HG03565 (cell line): ENCODE results near the gene INTS12.
"Not testable (repeated sequence)": the region's sequence is repeated elsewhere in the genome, so short reads cannot be mapped to it uniquely, and the experiment has no call there.

Source experiments
- ATAC-seq: cut with Tn5 transposase; IDR thresholded peaks from one replicate; pipeline ENCODE4 v1.9.1; 2021; ENCODE audit warnings: mild to moderate bottlenecking, moderate library complexity; ENCODE audit not compliant: unreplicated experiment

The INTS12 gene, protein sequence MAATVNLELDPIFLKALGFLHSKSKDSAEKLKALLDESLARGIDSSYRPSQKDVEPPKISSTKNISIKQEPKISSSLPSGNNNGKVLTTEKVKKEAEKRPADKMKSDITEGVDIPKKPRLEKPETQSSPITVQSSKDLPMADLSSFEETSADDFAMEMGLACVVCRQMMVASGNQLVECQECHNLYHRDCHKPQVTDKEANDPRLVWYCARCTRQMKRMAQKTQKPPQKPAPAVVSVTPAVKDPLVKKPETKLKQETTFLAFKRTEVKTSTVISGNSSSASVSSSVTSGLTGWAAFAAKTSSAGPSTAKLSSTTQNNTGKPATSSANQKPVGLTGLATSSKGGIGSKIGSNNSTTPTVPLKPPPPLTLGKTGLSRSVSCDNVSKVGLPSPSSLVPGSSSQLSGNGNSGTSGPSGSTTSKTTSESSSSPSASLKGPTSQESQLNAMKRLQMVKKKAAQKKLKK

DNA sequence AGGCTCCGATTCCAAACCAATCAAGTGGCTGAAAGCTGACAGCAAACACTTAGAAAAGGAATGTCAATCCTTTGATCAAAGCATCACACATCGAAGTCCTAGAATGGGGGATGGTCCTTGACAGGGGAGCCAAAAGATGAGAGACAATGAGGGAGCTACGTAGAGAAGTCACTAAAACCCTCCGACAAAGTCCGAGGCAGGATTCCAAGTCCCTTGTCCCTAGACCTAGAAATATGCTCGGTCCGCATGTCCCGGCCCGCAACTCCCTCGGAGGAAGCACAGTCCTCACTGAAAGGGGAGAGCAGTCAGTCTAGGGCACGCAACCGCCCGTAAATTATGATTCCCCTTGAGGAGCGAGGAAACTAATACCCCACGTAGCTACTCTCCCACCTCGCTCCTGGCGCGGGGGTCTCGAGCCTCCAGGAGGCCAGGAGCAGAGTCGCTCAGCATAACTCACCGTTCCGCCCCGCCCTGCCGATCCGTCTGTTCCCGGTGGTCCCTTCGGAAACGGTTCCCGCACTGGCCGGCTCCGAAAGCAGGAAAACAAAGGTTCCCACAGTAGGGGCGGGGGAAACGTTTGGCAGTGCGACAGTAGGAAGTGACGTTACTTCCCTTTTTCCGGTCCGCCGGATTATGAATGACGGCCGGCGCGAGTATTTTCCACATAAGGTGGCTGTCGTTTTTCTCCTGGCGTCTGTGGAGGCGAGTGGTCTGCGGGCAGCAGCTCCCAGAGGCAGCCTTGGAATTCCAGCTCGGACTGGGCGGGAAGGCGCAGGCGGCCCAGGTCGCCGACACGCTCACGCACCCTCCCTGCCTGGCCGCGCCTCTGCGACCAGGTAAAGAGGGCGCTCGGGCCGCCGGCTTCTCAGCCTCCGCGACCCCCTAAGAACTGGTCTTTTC, at the start of gene INTS12, which contains the start of gene GSTCD:
INTS12 (minus strand) TSS at position 509 of the 900 bp plus-strand sequence. CDS start 8,684 bp downstream, outside the sequence.
GSTCD (plus strand) TSS at position 604 of the 900 bp plus-strand sequence. CDS start 8,830 bp downstream, outside the sequence.
- peak; percentile 66 for ATAC-seq

DNA sequence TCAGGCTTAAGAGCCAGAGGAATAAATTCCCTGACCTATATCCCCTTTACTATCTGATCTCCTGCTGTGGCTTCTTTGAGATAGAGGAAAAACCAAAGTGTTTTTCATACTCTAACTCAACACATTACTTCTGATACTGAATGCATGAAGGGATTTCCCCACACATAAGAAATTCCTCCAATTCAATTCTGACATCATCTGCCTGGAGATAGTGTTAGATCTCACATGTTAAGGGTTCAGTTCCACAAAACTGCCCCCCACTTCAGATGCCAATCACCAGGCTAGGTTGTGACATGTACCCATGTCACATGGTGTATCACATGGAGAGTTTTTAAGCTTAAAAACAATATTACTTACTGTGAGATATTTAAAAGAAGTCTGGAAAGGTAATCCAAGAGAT, 46.9 kb upstream of the INTS12 start:
- ATAC-seq: no peak

DNA sequence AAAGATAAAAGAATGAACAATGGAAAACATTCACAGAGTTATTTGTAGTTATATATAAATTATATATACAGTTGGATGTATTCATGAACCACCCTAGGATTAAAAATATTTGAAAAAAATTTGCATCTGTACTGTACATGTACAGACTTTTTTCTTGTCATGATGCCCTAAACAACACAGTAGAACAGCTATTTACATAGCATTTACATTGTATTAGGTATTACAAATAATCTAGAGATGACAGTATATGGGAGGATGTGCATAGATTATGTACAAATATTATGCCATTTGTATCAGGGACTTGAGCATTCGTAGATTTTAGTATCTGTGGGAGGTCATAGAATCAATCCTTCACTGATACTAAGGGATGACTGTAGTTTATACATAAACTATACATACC, 44.9 kb upstream of the INTS12 start:
- ATAC-seq: no peak

DNA sequence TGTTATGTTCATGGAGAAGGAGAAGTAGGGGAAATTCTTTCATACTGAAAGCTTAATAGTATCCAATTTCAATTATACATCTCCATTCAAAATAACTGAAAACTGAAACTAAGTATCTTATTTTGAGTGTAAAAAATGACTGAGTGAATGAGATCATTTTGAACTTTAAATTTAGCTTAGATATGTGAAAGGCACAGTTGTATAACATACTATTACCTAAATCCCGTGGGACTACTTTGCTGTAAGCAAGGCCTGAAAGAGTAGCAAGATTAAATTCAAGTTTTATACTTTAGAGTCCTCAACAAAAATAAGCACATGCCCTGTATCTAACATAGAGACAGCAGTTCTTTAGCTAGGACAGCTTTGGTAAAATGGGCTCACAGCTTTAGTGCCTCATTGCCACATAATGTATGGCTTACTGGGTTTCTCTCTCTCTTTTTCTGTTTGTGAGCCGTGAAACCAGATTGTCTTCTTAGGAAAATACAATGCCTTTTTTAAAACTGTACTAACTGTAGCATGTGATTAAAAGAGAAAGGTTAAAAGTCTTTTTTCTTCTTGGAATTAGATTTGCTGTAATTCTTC, 43.3 kb upstream of the INTS12 start:
- no peak for ATAC-seq

DNA sequence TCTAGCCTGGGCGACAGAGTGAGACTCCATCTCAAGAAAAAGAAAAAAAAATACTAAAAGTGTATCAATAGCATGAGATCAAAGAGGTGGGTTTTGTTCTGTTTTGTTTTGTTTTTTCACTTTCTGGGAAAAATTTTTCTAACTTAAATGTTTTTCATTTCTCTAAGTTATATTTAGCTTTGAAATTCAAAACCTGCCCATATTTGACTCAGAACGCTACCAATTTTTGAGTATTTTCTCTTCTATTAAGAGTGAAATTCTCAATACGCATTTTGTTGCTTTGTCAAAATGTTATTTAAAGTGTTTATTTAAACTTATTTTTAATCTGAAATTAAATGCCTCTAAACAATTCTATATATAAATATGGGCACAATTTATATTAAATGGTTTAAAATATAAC, 39.7 kb upstream of the INTS12 start:
- ATAC-seq: no peak

DNA sequence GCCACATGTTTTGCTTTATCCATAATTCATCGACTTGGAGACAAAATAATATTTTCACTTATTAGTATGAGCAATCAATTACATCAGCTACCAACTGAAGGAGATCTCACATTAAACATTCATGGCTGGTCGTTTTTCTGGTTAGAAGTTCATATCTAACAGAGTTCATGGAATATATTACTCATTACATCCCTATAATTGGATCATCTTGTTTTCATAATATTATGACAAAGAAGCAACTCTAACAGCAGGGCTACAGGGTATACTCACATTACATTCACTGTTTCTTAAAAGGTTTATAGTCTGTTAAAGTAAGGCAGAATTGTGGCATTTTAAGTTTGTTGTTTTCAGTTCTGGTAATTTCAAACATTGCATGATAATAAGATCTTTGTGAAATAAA, 33.1 kb upstream of the INTS12 start:
- ATAC-seq: no peak

DNA sequence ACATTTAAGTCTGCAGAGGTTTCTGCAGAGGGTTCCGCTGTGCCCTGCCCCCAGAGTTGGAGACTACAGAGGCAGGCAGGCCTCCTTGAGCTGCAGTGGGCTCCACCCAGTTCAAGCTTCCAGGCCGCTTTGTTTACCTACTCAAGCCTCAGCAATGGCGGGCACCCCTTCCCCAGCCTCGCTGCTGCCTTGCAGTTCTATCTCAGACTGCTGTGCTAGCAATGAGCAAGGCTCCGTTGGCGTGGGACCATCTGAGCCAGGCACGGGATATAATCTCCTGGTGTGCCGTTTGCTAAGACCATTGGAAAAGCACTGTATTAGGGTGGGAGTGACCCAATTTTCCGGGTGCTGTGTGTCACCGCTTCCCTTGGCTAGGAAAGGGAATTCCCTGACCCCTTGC, 26.7 kb upstream of the INTS12 start:
- not testable (repeated sequence) for ATAC-seq

DNA sequence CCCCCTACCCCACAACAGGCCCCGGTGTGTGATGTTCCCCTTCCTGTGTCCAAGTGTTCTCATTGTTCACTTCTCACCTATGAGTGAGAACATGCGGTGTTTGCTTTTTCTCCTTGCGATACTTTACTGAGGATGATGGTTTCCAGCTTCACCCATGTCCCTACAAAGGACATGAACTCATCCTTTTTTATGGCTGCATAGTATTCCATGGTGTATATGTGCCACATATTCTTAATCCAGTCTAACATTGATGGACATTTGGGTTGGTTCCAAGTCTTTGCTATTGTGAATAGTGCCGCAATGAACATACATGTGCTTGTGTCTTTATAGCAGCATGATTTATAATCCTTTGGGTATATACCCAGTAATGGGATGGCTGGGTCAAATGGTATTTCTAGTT, 21.4 kb upstream of the INTS12 start:
- not testable (repeated sequence) for ATAC-seq

DNA sequence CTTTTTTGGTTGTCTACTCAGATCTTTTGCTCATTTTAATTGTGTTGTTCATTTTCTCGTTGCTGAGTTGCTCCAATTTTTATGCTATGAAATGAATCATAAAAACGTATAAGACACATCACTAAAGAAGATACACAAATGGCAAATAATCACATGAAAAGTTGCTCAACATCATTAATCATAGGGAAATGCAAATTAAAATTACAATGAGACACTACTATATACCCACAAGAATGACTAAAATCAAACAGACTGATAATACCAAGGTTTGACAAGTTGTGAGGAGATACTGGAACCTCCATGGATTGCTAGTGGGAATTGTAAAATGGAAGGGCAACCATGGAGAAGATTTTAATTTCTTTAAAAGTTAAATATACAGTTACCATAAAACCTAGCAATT, 17.1 kb upstream of the INTS12 start:
- ATAC-seq: no peak

DNA sequence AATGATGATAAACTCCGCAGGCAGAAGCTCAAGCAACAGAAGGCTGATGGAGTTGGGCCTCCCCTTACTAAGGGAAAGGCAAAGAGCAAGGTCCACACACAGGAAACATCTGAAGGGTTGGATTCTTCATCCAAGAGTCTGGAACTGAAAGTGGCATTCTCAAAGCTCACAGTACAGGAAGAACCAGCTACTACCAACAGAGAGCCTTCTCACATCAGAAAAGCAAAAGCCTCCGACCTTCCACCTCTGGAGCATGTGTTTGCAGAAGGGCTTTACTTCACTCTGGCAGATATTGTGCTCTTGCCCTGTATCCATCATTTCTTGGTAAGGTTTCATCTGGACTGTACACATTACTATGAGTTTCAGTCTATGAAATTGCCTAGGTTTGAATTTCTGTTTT, 10.7 kb upstream of the INTS12 start:
- ATAC-seq: no peak

DNA sequence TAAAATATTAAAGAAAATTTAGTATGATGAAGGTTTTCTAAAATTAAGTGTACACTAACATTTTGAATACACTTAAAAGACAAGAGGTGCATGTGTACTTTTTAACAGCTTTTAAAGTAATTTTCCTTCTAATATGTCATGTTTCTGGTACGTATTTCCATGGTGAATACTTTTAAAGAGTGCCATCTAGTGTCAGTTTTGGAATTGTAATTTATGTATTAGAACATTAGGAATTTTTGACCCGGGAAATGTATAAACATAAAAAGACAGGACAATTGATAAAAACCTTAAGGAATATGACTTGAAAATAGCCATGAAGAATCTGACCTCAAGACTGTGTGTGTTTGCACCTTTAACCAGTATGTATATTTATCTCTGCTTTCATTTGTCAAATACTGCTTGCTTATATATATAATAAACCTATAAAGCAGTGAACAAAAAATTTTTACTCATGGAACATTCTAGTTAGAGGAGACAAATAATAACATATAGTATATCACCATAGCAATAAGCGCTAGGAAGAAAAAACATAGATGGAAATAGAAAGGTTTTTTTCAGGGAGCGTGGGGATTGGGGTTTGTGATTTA, 7.3 kb upstream of the INTS12 start:
- ATAC-seq: no peak

DNA sequence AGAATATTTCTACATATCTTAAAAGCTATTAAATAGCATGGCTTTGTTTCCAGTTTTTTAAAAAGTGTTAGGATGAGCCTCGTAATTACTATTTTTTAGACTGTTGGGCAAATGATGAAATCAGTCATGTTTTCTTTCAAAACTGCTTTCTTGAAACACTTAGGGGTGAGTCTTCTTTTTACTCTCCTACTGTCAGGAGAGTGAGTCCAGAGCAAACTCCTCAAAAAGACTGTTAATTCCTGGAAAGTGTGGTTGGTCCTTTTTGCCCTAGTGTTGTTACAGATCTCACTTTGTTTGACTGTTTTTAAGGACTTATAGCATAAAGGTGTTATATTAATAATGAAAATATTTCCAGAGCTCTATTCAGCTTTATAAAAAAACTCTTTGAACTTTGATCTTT, 6.4 kb upstream of the INTS12 start:
- no peak for ATAC-seq

DNA sequence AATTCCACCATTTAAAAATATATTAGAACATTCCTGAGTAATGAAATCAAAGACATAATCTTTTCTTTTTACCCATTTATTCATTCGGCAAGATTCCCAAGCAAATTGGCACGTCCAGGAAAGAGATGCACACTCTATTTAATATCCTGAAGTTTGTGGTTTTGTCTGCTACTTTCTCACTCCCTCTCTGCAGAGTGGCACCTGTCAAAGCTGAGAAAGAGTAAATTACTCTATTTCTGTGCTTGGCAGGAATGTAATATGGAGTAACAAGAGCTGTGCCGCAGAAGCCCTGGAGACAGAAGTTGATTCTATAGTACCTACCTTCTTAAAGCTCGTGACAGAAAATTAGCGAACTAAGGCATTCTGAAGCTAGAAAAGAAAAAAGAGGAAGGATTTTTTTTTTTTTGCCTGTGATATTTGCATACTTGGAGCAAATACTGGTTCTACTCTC, 5.6 kb upstream of the INTS12 start:
- ATAC-seq: peak; percentile 58

DNA sequence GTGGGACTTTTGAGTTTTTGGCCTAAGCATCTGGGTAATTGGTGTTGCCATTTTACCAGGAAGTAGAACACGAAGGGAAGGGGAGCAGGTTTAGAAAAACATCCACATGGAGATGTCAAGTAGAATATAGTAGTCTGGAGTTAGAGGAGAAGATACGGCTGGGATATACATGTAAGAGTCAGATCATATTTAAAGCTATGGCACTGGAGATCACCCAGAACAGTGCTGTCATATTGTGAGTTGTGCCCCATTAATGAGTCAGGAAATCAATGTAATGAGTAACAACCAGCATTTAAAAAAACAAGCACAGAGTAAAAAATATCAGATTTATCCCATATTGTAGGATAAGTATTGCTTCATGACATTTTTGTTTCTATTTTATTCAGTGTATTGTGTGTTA, 4.3 kb upstream of the INTS12 start:
- ATAC-seq: no peak

DNA sequence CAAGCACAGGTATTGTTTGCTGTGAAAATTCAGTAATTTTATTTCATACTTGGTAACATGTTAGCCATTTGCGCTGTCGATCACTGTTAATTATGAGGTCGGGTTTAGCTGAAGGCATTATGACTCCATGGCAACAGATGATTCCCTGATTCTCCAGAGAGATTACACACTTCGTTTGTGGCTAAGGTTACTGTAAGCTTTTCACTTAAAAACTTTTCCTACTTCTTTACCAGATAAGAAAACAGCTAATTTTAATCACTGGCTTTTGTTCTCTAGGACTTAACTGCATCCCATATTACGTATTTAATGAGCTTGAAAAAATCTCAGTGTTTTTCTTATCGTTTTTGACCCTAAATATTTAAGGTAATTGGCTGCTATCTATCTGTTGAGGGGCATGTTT, 2.2 kb upstream of the INTS12 start:
- ATAC-seq: no peak

DNA sequence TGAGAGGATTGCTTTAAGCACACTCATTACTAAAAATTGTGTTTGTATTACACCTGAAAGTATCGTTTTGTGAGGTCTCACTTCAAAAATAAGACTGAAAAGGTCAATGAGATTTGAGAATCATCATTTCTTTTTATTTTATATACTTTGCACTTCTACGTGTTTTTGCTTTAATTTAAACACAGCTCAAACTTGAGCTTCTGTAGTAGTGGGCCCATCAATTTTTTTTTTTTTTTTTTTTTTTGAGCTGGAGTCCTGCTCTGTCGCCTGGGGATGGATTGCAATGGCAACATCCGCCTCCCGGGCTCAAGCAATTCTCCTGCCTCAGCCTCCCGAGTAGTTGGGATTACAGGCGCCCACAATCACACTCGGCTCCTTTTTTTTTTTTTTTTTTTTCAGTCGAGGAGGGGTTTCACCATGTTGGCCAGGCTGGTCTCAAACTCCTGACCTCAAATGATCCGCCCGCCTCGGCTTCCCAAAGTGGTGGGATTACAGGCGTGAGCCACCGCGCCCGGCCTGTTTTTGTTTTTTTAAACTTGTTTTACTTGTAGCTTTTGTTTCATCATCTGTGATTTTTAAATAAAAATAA, 1.6 kb upstream of the INTS12 start:
- no peak for ATAC-seq

DNA sequence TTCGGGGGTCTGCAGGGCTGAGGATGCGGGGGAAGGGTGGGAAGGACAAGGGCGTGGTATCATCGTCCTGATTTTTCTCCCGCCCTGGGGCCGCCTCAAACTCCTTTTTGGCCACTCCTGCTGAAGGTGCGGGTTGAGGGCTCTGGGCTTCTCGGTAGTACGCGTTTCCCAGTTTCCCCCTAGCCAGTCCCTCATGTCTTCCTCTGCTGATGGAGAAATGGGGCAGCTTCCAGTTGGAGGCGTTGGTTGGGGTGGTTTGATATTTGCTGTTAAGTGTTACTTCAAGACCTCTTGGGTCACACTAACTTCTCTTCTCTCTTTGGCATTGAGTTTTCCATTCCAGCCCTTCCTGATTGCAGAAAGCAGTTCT, 577 bp upstream of the INTS12 start:
- peak; percentile 13 for ATAC-seq

DNA sequence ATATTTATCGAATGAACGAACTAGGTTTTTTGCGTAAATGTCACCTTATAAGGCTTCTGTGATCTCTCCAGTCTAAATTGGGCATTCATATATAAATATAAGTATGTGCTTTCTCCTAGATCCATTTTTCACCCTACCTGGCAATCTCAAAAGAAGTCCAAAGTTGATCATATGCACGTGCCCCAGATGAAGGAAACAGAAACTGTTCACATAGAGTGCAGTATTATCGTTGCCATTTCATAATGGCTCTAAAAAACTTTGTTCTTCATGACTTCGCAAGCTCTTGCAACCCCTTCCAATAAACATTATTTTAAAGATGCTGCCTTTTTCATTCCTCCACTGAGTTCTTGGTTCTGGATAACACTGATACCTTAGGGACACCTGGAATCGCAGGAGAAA, 708 bp downstream of the INTS12 start:
- ATAC-seq: no peak

DNA sequence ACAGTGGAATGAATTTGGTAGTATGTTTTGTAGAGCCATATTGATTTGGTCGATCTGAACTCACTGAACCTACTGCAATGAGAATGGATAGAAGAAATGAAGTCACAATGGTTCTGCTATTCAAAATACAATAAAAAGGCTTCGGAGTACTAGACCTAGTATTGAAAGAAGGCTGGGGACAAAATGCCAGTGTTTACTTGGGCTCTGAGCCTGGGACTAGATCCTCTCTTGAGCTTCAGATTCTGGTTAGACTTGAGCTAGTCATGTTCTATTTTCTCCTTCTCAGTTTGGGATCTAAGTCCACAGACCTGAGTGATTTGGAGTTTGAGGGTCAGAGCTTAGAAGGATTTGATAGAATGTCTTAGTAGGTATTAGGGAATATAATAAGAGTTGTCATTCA, 9.9 kb downstream of the INTS12 start:
- no peak for ATAC-seq

DNA sequence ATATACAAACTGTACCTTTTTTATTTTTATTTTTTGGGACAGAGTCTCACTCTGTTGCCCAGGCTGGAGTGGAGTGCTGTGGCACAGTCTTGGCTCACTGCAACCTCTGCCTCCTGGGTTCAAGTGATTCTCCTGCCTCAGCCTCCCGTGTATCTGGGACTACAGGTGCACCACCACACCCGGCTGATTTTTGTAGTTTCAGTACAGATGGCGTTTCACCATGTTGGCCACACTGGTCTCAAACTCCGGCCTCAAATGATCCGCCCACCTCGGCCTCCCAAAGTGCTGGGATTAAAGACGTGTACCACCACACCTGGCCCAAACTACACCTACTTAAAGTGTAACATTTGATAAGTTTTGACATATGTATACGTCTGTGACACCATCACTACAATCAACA, 12.7 kb downstream of the INTS12 start:
- ATAC-seq: not testable (repeated sequence)

DNA sequence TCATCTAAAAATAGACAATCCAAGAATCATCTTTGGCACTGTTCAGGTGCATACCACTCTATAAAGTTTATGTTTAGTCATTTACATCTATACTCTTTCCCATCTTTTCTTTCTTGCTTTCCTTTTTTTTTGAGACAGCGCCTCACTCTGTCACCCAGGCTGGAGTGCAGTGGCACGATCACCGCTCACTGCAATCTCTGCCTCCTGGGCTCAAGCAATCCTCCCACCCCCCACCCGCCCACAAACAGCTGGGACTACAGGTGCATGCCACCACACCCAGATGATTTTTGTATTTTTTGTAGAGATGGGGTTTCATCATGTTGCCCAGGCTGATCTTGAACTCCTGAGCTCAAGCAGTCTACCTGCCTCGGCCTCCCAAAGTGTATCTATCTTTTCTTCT, 13.7 kb downstream of the INTS12 start:
- ATAC-seq: not testable (repeated sequence)
